GM12873 (cell line): Measurements from ENCODE around the gene SEC62.
A peak's percentile ranks its signal among the peaks of the same experiment; 100 is the strongest.

Experiments
- TF ChIP-seq, protein P1 (sequence below): IDR thresholded peaks from 2 replicates; pipeline ENCODE4 v1.5.1; 2012; ENCODE audit warnings: low read depth, mild to moderate bottlenecking, moderate library complexity, low read length, control low read depth; ENCODE audit not compliant: insufficient read depth; ENCODE audit errors: missing control alignments

Gene SEC62

DNA sequence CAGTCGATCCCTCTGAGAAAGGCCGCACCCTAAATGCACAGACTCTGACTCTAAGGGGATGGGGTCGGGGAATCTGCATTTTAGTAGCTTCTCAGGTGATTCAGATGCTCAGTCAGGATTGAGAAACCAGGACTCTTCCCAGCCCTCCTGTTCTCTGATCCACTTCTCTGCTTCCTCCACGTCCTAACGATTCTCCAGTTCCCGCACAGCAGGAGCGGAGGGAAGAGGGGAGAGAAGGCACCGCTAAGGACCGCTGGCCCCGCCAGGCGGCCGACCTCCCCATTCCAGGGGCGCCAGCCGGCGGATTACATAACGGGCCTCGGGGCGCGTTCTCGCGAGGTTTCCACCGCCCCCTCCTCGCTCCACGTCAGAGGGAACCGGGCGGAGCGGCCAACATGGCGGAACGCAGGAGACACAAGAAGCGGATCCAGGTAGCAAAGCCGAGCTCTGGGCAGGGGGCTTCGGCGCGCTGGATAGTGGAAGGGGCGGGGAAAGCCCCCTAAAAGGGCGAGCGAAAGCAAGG is at the start of gene SEC62:
TSS of gene SEC62 (plus strand) at position 380 of the 523 bp plus-strand sequence. CDS start at position 396, 16 bp downstream.
- TF ChIP-seq, protein P1, sequence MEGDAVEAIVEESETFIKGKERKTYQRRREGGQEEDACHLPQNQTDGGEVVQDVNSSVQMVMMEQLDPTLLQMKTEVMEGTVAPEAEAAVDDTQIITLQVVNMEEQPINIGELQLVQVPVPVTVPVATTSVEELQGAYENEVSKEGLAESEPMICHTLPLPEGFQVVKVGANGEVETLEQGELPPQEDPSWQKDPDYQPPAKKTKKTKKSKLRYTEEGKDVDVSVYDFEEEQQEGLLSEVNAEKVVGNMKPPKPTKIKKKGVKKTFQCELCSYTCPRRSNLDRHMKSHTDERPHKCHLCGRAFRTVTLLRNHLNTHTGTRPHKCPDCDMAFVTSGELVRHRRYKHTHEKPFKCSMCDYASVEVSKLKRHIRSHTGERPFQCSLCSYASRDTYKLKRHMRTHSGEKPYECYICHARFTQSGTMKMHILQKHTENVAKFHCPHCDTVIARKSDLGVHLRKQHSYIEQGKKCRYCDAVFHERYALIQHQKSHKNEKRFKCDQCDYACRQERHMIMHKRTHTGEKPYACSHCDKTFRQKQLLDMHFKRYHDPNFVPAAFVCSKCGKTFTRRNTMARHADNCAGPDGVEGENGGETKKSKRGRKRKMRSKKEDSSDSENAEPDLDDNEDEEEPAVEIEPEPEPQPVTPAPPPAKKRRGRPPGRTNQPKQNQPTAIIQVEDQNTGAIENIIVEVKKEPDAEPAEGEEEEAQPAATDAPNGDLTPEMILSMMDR = peak; percentile 59

DNA sequence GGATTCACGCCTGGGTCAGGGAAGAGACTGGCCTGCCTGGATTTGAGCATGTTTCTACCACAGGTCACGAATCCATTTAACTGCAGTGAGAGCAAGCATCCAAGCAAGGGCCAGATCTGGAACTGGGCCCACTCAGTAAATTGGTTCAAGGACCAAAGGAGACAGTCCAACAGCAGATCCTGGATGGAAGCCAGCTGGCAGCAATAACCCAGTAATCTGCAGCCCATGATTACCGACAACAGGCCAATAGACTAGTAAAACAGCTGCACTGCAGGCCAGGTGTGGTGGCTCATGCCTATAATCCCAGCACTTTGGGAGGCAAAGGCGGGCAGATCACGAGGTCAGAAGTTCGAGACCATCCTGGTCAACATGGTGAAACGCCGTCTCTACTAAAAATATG is 43.4 kb upstream of the SEC62 start:
- TF ChIP-seq, protein P1 = no peak

DNA sequence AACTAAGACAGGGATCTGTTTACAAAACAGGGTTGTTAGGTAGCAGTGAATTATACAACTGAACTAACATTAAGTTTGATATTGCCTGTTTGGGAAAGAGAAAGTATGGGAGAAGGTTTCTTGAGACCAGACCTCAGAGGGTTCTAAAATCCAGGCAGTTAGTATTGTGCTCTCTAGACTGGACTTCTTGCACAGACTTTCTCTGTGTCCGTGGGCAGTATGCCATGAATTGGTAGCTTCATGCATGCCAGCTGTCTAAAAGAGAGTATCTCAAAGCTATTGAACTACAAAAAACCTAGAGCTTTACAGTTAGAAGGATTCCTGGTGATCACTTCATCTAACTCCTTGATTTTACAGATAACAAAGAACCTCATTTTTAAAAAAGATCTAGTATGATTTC is 42.8 kb upstream of the SEC62 start:
- TF ChIP-seq, protein P1 = no peak

GRCh38 chr3:169929830-169930519 is 36.6 kb upstream of the SEC62 start:
- TF ChIP-seq, protein P1 = peak; percentile 38

DNA sequence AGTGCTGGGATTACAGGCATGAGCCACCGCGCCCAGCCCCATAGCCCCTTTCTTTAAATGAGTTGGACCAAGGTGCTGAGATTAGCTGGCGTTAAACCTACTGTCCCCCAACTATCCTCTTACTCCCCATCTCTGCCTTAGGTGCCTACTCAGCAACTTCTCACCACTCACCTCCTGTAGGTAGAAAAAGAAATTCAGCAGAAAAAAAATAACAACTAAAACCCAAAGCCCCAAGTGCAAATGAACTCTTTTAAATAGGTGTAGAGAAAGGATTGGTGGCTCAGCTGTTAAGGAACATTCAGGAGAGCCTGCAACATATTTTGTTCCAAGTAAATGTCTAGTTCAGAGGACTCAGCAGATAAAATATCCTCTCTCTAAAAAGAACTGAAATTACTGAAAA is 35.8 kb upstream of the SEC62 start:
- TF ChIP-seq, protein P1 = no peak

- TF ChIP-seq, protein P1 = no peak
These were observed 34.7 kb upstream of the SEC62 start for GRCh38 chr3:169931747-169932520.

DNA sequence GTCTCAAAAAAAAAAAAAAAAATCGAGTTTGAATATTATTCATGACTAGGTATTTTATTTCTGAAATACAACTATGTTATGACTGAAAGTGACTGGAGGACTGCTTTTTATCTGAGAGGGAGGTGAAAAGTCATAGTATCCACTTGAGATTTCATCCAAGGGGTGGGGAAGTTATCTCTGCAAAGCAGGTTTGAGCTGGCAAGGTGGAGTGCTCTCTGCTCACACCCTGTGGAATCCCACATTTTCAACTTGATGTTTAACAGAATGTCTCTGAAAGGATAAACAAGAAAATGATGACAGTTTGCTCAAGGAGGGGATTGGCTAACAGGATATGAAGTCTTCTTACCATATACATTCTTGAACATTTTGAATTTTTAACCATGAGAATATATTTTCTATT is 27.3 kb upstream of the SEC62 start:
- TF ChIP-seq, protein P1 = no peak
